HepG2 (cell line): ENCODE measurements around the gene PIP4K2C. TPM values are rescaled to one million over a fixed set of nuclear protein-coding genes. Genes with fewer than 3 reads are reported as not detected.

Experiments used
- ATAC-seq: fragments of 200-7000 bp; cut with Tn5 transposase; 3 replicates; pipeline ENCODE4 v1.9.1; 2020; ENCODE audit warnings: mild to moderate bottlenecking, moderate library complexity
- BruUV-seq: library from RNA; stranded (reverse); fragments of 400-500 nt; replicated peaks from 2 replicates; lab custom pipeline; 2021; lab: Mats Ljungman, UMichigan
- CTCF ChIA-PET: fragments of 300-600 bp; formaldehyde crosslinking; extraction: SDS; loops from one replicate; lab custom pipeline; 2021; ENCODE audit warnings: low total read pairs, inconsistent platforms, low intra/inter-chr PET ratio; lab: Yijun Ruan, JAX
- POLR2A ChIA-PET: fragments of 350-600 bp; sonication (Branson Sonifier 250); formaldehyde crosslinking; loops from one replicate; lab custom pipeline; 2020; ENCODE audit warnings: antibody characterized with exemption, inconsistent platforms; lab: Yijun Ruan, JAX
- DNase-seq: peaks from one replicate; pipeline ENCODE4 v3.0.0-alpha.2; 2015; ENCODE audit warnings: low spot score
- FAIRE-seq: peaks from 3 replicates; lab custom pipeline; 2011; peaks lifted over from hg19 to GRCh38; lab: Jason Lieb, UNC
- H2AFZ ChIP-seq: one replicate; pipeline ENCODE4 v1.6.1; 2011; ENCODE audit warnings: low read length, inconsistent platforms
- H3K27ac ChIP-seq: fragments of 300-600 bp; 3 replicates; pipeline ENCODE4 v1.8.0; 2011; ENCODE audit warnings: mixed run types, mild to moderate bottlenecking, mixed read lengths, low read length, inconsistent platforms; ENCODE audit not compliant: insufficient read depth; ENCODE audit errors: extremely low read length
- H3K27me3 ChIP-seq, 2 experiments: fragments of 200-600 bp in 1 of 2; 2 replicates in 1 of 2; 3 replicates in 1 of 2; pipeline versions ENCODE4 v1.6.0 to v1.8.0; 2011; ENCODE audit warnings: low read length in 2 of 2, mild to moderate bottlenecking in 2 of 2, moderate library complexity in 2 of 2, inconsistent platforms in 1 of 2; ENCODE audit not compliant: insufficient read depth in 2 of 2, control insufficient read depth in 1 of 2
- H3K36me3 ChIP-seq, 2 experiments: fragments of 200-600 bp in 1 of 2; replicated peaks in 1 of 2; 2 replicates in 1 of 2; 3 replicates in 1 of 2; pipeline versions ENCODE4 v1.5.1 to v1.8.0; 2011; ENCODE audit warnings: low read length in 2 of 2, inconsistent platforms in 1 of 2; ENCODE audit not compliant: insufficient read depth in 2 of 2, control insufficient read depth in 1 of 2
- H3K4me1 ChIP-seq: 2 replicates; pipeline ENCODE4 v1.5.1; 2012; ENCODE audit warnings: low read length, inconsistent platforms; ENCODE audit not compliant: insufficient read depth
- H3K4me2 ChIP-seq: 2 replicates; pipeline ENCODE4 v1.6.0; 2011; ENCODE audit warnings: low read depth, low read length, inconsistent platforms
- H3K4me3 ChIP-seq, 3 experiments: fragments of 200-600 bp in 1 of 3; sonication (generic), shearing (Covaris generic) in 1 of 3; replicated peaks in 1 of 3; 2 replicates each; pipeline ENCODE4 v1.5.1; 2011 to 2016; ENCODE audit warnings: low read length in 3 of 3, inconsistent platforms in 2 of 3, low read depth in 2 of 3, mild to moderate bottlenecking in 2 of 3, control low read depth in 1 of 3, mixed read lengths in 1 of 3; ENCODE audit not compliant: insufficient read depth in 1 of 3
- H3K79me2 ChIP-seq: one replicate; pipeline ENCODE4 v1.6.1; 2011; ENCODE audit warnings: low read length, inconsistent platforms; ENCODE audit not compliant: insufficient read depth
- H3K9ac ChIP-seq: 2 replicates; pipeline ENCODE4 v1.6.0; 2011; ENCODE audit warnings: mild to moderate bottlenecking, low read depth, low read length, inconsistent platforms; ENCODE audit not compliant: insufficient read depth
- H3K9me3 ChIP-seq: 2 replicates; pipeline ENCODE4 v1.5.1; 2012; ENCODE audit warnings: mild to moderate bottlenecking, low read length
- H4K20me1 ChIP-seq: 2 replicates; pipeline ENCODE4 v1.6.0; 2011; ENCODE audit warnings: inconsistent platforms, mild to moderate bottlenecking, low read length, moderate library complexity; ENCODE audit not compliant: insufficient read depth
- ELF1 ChIP-seq: sonication (generic); formaldehyde crosslinking; IDR thresholded peaks from 2 replicates; pipeline ENCODE4 v1.4.0; 2020; ENCODE audit warnings: missing genetic modification reagents
- FOXC1 ChIP-seq: sonication (generic); formaldehyde crosslinking; IDR thresholded peaks from 2 replicates; pipeline ENCODE4 v1.8.0; 2022; ENCODE audit warnings: mild to moderate bottlenecking, missing genetic modification reagents, borderline replicate concordance
- HINFP ChIP-seq: sonication (generic); formaldehyde crosslinking; IDR thresholded peaks from 2 replicates; pipeline ENCODE4 v1.4.0; 2020; ENCODE audit warnings: low read depth, mild to moderate bottlenecking, missing genetic modification reagents
- HIVEP1 ChIP-seq: sonication (generic); formaldehyde crosslinking; IDR thresholded peaks from 2 replicates; pipeline ENCODE4 v1.4.0; 2020; ENCODE audit warnings: mild to moderate bottlenecking, missing genetic modification reagents
- HOXA5 ChIP-seq: sonication (generic); formaldehyde crosslinking; IDR thresholded peaks from 2 replicates; pipeline ENCODE4 v1.4.0; 2020; ENCODE audit warnings: missing genetic modification reagents
- MTERF4 ChIP-seq: sonication (generic); formaldehyde crosslinking; IDR thresholded peaks from 2 replicates; pipeline ENCODE4 v1.8.0; 2023; ENCODE audit warnings: mild to moderate bottlenecking, missing genetic modification reagents
- RFX3 ChIP-seq: IDR thresholded peaks from 2 replicates; pipeline ENCODE4 v1.6.1; 2016; ENCODE audit warnings: missing biosample characterization, missing genetic modification reagents
- RNF2 ChIP-seq: fragments of 450-650 bp; conservative IDR thresholded peaks from 2 replicates; pipeline ENCODE4 v1.6.1; 2016; ENCODE audit warnings: low read depth
- SOX6 ChIP-seq, 2 experiments: fragments of 450-650 bp in 1 of 2; sonication (generic) in 1 of 2; formaldehyde crosslinking in 1 of 2; IDR thresholded peaks; 2 replicates each; pipeline versions ENCODE4 v1.4.0 to v1.6.1; 2017 to 2020; ENCODE audit warnings: antibody characterized with exemption in 1 of 2, mild to moderate bottlenecking in 1 of 2, missing genetic modification reagents in 1 of 2
- ZNF101 ChIP-seq: sonication (generic); formaldehyde crosslinking; IDR thresholded peaks from 2 replicates; pipeline ENCODE4 v1.4.0; 2020; ENCODE audit warnings: mild to moderate bottlenecking, low read depth, missing genetic modification reagents, borderline replicate concordance
- ZNF232 ChIP-seq: sonication (generic); formaldehyde crosslinking; IDR thresholded peaks from 2 replicates; pipeline ENCODE4 v1.4.0; 2020; ENCODE audit warnings: missing genetic modification reagents, borderline replicate concordance
- ZNF281 ChIP-seq: sonication (generic); formaldehyde crosslinking; IDR thresholded peaks from 2 replicates; pipeline ENCODE4 v1.4.0; 2020; ENCODE audit warnings: missing genetic modification reagents, borderline replicate concordance
- ZNF510 ChIP-seq: sonication (generic); formaldehyde crosslinking; IDR thresholded peaks from 2 replicates; pipeline ENCODE4 v1.4.0; 2020; ENCODE audit warnings: low read depth, mild to moderate bottlenecking, missing genetic modification reagents
- WGBS: methylation state at CpG from one replicate; pipeline ENCODE4 v1.1.6; 2017; ENCODE audit warnings: low lambda C conversion rate; 5-methylcytosine and 5-hydroxymethylcytosine counted together
- in situ Hi-C: cut with HindIII; loops from 2 replicates; pipeline ENCODE4 v1.10.0; 2017; ENCODE audit warnings: low pct_unique_long_range_greater_than_20kb; ENCODE audit not compliant: extremely low pct_ligation_motif_present
- intact Hi-C: fragments of 100-400 bp; cut with micrococcal nuclease; formaldehyde crosslinking; loops from one replicate; pipeline ENCODE4 v1.10.0; 2022; ENCODE audit not compliant: unreplicated experiment
- polyA plus RNA-seq, 8 experiments: library from polyadenylated mRNA; depleted of rRNA in 3 of 8; stranded (reverse) in 7 of 8; unstranded in 1 of 8; fragments of >200 nt; fragmentation: Illumina TruSeq in 4 of 8; extraction: Trizol in 4 of 8; gene quantifications; 2 replicates each; pipeline versions ENCODE4 v1.2.1 to v1.2.3, GENCODE V29; 2011 to 2016; ENCODE audit warnings: low read depth in 4 of 8, missing spikeins in 1 of 8, mixed read lengths in 1 of 8; ENCODE audit not compliant: insufficient read depth in 1 of 8
- total RNA-seq, 5 experiments: library from RNA; depleted of rRNA; stranded (reverse); fragments of >200 nt; fragmentation: Illumina TruSeq; extraction: Trizol; gene quantifications; 2 replicates each; pipeline ENCODE4 v1.2.3, GENCODE V29; 2016; ENCODE audit warnings: low read depth in 1 of 5

PIP4K2C gene
- total and polyA plus RNA-seq, 2 of the 13 experiments (the other 11 are each of a cell fraction or from before 2014, with no cell fraction given) = 23.3 to 26.4 TPM

- TF ChIP-seq ZNF281 (CRISPR knock-in tag) (no peak), ZNF101 (CRISPR knock-in tag) (no peak), RFX3 (CRISPR knock-in tag) (no peak), HIVEP1 (CRISPR knock-in tag) (no peak), FOXC1 (CRISPR knock-in tag) (no peak), HOXA5 (CRISPR knock-in tag) (no peak), ZNF232 (CRISPR knock-in tag) (no peak), RNF2 (no peak)
Observed at GRCh38 chr12:57551637-57552305, 39.2 kb upstream of the PIP4K2C start (continued).

- 53% methylated on average over 2 of the region's 2 CpGs for WGBS
- ChIA-PET POLR2A (interaction anchor here (1.4 kb wide), 1 partner anchor 24 kb away, joined by 6 read pairs; no protein-coding TSS in a partner anchor), CTCF (no interaction called here)
- intact Hi-C loops (no loop called here), in situ Hi-C loops (no loop called here)
- ATAC-seq (no peak), DNase-seq (no peak), FAIRE-seq (no peak)
- peaks cover 42% of the 10 kb centered on the region for H3K4me1 ChIP-seq
- TF ChIP-seq SOX6 (IDR thresholded peaks at IDR 0.05) (no peak), SOX6 (CRISPR knock-in tag; IDR thresholded peaks at IDR 0.05) (no peak), MTERF4 (CRISPR knock-in tag) (no peak), ELF1 (no peak), ZNF510 (CRISPR knock-in tag) (no peak), HINFP (CRISPR knock-in tag) (no peak)
- H2AFZ ChIP-seq = no peak overlapping the region
- peaks cover 1 to 24% of the 10 kb centered on the region in 2 experiments; a peak in 3 of 5 replicates for H3K27me3 ChIP-seq
- H3K9me3 ChIP-seq = no peaks in the 10 kb centered on the region
- no peaks in the 10 kb centered on the region for H3K36me3 ChIP-seq
- no peak overlapping the region for H3K27ac ChIP-seq
- no peaks in the 10 kb centered on the region for H4K20me1 ChIP-seq
- H3K9ac ChIP-seq = no peak overlapping the region
- H3K4me3 ChIP-seq = no peak overlapping the region
- H3K4me2 ChIP-seq = no peak overlapping the region
- no peaks in the 10 kb centered on the region for H3K79me2 ChIP-seq
- no TSS peak for BruUV-seq
Observed at GRCh38 chr12:57552306-57552651, 38.7 kb upstream of the PIP4K2C start.
